Stimulated activated naive CD8-positive, alpha-beta T cell treated with anti-CD3 and anti-CD28 coated beads, Interleukin-15, Interleukin-2, amounts not matched to agents 100 U/mL and 50 U/mL, for 24 hours (primary cell): Measurements from ENCODE around the gene MADCAM1.

ENCODE experiments used
- ATAC-seq: fragments of 150-1000 bp; cut with Tn5 transposase; one replicate; pipeline ENCODE4 v1.10.0; 2021
- DNase-seq: peaks from one replicate; pipeline ENCODE4 v3.0.0; 2021

The MADCAM1 gene

GRCh38 chr19:532561-533363 lies 36.5 kb downstream of the MADCAM1 start:
- ATAC-seq (no peak), DNase-seq (peak; percentile 51)

DNA sequence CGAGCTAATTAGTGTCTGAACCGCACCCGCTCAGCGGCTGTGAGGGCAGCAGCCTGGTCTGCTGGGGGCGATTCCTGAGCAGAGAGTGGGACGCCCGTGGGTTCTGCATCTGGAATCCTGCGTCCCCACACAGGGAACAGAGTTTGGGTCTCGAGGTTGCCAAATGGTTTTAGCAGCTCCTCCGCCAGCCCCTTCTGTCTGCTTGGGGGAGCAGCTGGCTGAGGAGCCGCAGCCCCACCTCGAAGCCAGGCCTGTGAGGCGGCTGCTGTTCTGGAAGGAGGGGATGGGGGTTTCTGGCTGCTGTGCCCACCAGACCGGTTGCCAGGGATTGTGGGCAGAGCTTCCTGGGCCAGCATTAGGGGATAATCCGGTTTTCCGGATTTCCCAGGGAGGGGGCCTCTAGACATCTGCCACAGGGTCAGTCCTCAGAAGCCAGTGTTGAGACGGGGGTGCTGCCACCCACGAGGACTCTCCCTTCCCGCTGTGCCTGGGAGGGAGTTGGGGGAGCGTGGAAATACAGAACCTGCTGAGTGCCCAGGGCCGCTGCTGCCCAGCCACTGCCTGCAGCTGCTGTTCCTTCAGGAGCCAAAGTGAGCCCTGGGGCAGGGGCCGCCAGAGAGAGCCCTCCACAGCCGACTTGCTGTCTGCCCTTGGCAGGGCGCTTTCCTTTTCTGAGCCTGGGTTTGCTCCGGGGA lies 37.2 kb downstream of the MADCAM1 start:
- ATAC-seq (no peak), DNase-seq (no peak)

GRCh38 chr19:534088-534487 lies 37.8 kb downstream of the MADCAM1 start:
- no peak for DNase-seq
- ATAC-seq: no peak

- no peak for DNase-seq
- ATAC-seq: no peak
Measured at GRCh38 chr19:535017-535835, 38.9 kb downstream of the MADCAM1 start.

- ATAC-seq (no peak), DNase-seq (no peak)
Measured at GRCh38 chr19:536031-536880, 40.0 kb downstream of the MADCAM1 start.

- DNase-seq: no peak
- no peak for ATAC-seq
Measured at GRCh38 chr19:536881-537404, 40.7 kb downstream of the MADCAM1 start.

DNA sequence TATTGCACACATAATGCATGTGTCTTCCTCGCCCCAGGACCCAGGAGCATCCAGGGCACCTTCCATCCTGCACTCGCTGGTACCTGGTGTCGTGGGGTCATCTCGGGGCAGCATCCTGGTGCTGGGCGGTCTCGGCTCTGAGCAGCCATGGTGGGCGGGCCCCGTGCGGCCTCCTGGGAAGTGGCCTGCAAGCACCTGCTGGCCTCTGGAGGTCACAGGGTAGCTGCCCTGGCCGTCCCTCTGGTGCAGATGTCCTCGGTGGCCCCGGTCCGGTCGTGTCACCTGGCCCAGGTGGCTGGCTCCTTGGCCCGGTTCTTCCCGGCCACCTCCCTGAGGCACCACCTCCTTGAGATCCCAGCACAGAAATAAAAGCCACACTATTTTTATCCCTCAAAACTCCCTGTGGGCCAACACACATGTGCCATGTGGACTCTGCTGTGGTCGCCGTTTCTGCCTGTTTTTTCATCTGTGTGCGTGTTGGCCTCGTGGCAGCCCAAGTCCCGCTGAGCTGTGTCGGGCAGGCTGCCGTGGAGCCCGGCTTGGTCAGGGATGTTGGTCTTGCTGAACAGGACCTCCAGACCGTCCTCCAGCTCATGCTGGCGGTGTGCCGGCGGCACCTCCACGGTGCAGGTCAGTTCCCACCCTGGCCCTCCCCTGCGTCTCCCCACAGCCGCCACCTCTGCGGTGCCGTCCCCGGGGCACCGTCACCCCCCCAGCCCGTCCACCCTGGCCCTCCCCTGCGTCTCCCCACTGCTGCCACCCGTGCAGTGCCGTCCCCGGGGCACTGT lies 42.5 kb downstream of the MADCAM1 start:
- DNase-seq: no peak
- ATAC-seq: no peak

- no peak for ATAC-seq
- no peak for DNase-seq
Measured at GRCh38 chr19:539429-540030, 43.2 kb downstream of the MADCAM1 start.

DNA sequence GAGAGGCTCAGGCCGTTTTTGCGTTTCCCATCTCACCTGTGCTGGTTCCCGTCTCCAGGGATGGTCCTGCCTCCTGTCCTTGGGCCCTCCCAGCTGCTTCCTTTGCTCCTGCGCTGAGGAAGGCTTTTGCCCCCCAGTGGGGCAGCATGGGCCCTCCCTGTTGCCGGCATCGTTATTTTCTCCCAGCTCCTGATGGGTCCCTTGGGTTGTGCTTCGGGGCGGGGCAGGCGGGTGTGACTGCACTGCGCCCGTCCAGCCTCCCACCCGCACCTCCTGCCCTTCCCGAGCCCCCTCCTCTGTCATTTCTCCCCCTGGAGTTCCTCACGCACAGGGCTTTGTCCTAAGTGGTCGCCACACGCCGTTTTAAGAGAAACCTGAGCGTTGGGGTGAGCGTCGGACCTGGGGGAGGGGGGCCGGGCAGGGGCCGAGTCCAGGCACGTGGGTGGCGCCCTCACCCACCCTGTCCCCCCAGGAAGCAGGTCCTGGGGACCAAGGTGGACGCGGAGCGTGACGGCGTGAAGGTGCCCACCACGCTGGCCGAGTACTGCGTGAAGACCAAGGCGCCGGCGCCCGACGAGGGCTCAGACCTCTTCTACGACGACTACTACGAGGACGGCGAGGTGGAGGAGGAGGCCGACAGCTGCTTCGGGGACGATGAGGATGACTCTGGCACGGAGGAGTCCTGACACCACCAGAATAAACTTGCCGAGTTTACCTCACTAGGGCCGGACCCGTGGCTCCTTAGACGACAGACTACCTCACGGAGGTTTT lies 44.8 kb downstream of the MADCAM1 start:
- ATAC-seq: no peak
- no peak for DNase-seq

DNA sequence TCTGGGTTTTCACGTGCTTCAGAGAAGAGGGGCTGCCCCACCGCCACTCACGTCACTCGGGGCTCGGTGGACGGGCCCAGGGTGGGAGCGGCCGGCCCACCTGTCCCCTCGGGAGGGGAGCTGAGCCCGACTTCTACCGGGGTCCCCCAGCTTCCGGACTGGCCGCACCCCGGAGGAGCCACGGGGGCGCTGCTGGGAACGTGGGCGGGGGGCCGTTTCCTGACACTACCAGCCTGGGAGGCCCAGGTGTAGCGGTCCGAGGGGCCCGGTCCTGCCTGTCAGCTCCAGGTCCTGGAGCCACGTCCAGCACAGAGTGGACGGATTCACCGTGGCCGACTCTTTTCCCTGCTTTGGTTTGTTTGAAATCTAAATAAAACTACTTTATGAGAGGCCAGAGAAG lies 45.4 kb downstream of the MADCAM1 start:
- no peak for ATAC-seq

DNA sequence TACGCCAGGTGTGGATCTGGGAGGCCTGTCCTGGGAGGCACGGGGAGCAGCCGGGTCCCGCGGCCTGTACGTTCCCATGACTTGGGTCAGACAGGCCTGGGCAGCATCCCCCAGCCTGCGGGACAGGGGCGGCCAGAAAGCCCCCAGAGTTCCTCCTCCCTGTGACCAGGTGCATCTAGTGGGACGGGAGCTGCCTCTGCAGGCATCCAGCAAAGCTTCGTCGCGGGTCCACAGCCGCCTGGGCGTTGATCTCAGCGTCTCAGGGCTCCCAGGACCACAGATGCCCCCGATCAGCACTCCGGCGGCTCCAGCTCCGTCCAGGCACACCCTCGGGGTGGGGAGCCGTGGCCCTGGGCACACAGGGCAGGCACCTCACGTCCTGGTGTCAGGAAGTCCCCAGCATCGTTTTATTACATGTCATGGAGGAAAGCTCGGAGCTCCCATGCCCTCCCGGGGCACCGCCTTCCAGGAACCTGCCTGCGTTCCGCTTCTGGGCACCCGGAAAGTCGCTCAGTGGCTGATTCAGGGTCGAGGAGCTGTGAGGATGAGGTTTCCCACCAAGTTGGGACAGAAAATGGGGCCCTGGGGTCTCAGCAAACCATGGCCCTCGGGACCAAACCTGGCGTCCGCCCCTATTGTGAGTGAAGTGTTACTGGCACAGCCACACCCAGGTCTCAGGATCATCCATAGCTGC lies 46.0 kb downstream of the MADCAM1 start:
- DNase-seq: no peak
- no peak for ATAC-seq

More for the DNA sequence above, 45.4 kb downstream of the MADCAM1 start:
- no peak for DNase-seq

DNA sequence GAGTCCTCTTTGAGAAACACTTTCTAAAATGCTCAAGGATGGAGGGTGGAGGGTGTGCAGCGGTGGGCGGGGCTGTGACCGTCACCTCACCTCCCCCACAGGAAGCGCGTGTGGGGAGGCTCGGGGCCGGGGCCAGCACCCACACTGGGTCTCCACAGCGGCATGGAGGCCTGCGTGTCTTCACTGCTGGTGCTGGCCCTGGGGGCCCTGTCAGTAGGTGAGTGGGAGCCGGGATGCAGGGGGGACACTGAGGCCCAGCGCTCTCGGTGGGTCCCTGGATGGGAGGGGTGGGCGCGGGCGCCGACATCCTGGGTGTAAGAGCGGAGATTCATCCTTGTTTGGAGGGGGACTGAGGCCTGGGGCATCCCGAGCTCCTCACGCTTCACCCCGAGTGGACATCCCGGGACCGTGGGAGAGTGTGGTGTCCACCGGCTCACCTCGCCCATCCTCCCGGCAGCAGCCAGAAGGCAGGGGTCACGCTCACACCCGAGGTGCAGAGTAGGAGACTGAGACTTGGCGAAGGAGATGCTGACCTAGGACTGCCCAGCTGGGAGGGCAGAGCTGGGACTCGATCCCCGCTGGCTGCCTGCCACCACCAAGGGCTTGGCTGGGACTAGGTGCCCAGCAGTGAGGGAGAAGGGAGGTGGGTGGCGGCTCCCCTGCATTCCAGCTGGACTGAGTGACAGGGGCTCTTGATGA lies 47.8 kb downstream of the MADCAM1 start, which contains the start of gene GZMM:
GZMM (plus strand) TSS at position 144 of the 699 bp plus-strand sequence; CDS start at position 163, 19 bp downstream.
- DNase-seq (peak; percentile 78), ATAC-seq (peak; percentile 88)

GRCh38 chr19:547117-547516 lies 50.8 kb downstream of the MADCAM1 start:
- no peak for DNase-seq
- ATAC-seq: no peak

DNA sequence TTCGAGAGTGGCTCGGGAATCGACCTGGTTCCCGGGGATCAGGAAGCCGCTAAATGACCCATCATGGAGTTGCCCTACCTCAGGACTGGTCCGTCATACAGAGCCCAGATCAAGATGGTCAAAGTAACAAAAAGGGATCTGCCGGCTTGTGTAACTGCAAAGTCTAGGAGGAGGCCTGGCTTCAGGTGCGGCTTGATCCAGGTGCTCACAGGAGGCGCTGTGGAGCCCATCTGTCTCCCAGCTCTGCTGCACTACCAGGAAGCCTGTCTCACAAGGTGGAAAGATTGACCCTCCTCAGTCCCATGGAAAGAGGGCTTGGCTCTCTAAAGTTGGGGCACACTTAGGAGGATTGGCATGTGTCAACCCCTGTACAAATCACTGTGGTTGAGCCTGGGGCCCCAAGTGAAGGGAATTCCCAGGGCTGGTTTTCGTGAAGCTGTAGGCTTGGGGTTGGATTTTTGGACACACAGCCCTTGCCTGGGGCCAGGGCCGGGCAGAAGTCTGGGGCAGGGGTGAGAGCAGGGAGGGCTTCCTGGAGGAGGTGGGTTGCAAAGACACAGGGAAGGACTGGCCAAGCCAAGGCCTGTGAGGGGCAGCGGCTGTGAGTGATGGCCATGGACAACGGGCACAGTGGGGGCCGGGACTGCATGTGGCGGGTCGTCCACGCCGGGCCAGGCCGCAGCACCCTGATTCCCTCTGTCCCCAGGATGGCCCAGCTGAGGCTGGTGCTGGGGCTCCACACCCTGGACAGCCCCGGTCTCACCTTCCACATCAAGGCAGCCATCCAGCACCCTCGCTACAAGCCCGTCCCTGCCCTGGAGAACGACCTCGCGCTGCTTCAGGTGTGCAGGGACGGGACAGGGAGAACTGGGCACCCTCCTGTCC lies 51.8 kb downstream of the MADCAM1 start:
- no peak for ATAC-seq
- DNase-seq: no peak

DNA sequence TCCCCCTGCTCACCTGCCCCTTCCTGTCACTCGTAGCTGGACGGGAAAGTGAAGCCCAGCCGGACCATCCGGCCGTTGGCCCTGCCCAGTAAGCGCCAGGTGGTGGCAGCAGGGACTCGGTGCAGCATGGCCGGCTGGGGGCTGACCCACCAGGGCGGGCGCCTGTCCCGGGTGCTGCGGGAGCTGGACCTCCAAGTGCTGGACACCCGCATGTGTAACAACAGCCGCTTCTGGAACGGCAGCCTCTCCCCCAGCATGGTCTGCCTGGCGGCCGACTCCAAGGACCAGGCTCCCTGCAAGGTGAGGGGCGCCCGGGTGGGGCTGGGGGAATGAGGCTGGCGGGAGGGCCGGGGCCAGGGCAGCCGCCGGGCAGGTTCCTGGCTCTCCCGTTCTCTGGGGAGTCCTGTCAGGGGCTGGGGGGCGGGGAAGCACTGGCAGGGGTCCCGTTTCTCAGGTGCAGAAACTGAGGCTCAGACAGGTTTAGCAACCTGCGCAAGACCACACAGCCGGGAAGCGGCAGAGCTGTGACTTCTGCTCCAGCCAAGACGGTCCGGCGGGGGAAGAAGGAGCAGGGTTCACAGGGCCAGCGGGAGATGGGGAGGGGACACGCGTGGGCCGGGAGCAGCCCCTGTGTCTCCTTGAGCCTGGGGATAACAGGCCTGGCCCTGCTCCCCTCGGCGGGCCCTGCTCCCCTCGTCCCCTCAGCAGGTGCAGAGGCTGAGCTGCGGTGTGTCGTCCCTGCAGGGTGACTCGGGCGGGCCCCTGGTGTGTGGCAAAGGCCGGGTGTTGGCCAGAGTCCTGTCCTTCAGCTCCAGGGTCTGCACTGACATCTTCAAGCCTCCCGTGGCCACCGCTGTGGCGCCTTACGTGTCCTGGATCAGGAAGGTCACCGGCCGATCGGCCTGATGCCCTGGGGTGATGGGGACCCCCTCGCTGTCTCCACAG lies 52.9 kb downstream of the MADCAM1 start:
- DNase-seq: no peak
- ATAC-seq: no peak

- ATAC-seq: no peak
- DNase-seq: no peak
Measured at GRCh38 chr19:554817-555216, 58.5 kb downstream of the MADCAM1 start.
